ENCODE data around the gene GUCY1A2.

- TF ChIP-seq CTCF (IDR thresholded peaks at IDR 0.05) = no peak
- TF ChIP-seq POLR2A (IDR thresholded peaks at IDR 0.05) = no peak
- TF ChIP-seq EP300 (IDR thresholded peaks at IDR 0.05) = no peak
Observed at GRCh38 chr11:106961048-106961447, 57.2 kb downstream of the GUCY1A2 start.

Data from upper lobe of left lung (tissue), 4 donors.